ENCODE measurements around the gene FBXO11. TPM values are rescaled to one million over a fixed set of nuclear protein-coding genes. Genes with fewer than 3 reads are reported as not detected.

FBXO11 gene
- total and polyA plus RNA-seq, 10 of the 15 experiments (the other 5 are each of a cell fraction or from before 2014, with no cell fraction given), result 5.9 to 38.9 (median 22.5) TPM

DNA sequence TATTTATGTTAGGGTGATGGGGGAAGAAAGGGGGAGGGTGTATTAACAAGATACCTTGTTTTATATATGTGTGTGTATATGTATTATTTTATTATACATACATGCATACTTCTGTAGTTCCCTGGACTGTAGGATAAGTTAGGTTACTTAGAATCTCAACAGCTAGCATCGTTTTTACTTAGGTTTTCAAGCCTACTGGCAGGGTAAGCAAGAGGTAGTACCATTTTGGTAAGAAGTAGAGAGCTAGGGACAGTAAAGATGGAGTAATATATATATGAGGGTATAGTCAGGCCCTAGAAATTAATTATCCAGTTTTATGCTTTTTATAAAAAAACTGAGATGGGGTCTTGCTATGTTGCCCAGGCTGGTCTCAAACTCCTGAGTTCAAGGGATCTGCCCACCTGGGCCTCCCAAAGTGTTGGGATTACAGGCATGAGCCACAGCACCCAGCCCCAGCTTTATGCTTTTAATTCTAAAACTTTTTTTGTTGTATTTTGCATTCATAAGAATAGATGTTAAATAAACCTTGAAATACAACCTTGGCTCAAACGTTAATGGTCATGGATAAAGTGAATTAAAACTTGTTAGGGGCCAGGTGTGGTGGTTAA, 110.1 kb downstream of the FBXO11 start (continued):
- TF ChIP-seq, protein P1, sequence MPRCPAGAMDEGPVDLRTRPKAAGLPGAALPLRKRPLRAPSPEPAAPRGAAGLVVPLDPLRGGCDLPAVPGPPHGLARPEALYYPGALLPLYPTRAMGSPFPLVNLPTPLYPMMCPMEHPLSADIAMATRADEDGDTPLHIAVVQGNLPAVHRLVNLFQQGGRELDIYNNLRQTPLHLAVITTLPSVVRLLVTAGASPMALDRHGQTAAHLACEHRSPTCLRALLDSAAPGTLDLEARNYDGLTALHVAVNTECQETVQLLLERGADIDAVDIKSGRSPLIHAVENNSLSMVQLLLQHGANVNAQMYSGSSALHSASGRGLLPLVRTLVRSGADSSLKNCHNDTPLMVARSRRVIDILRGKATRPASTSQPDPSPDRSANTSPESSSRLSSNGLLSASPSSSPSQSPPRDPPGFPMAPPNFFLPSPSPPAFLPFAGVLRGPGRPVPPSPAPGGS (IDR thresholded peaks at IDR 0.05; ENCODE audit: borderline replicate concordance, insufficient read depth, low read depth, low read length, poor library complexity, severe bottlenecking), result no peak
- TF ChIP-seq RELB (IDR thresholded peaks at IDR 0.05; ENCODE audit: low read depth) (no peak), ELK1 (IDR thresholded peaks at IDR 0.05; ENCODE audit: low read depth, low read length) (no peak), CREB1 (IDR thresholded peaks at IDR 0.05; ENCODE audit: low read depth) (no peak), DPF2 (IDR thresholded peaks at IDR 0.05) (no peak), SIX5 (IDR thresholded peaks at IDR 0.05; ENCODE audit: low read depth, low read length, severe bottlenecking) (no peak), EZH2 (IDR thresholded peaks at IDR 0.05; ENCODE audit: borderline replicate concordance, control insufficient read depth, low read depth, low read length) (no peak), SREBF1 (IDR thresholded peaks at IDR 0.05; ENCODE audit: low read length) (no peak), WRNIP1 (IDR thresholded peaks at IDR 0.05; ENCODE audit: borderline replicate concordance, low read depth, low read length) (no peak)
- TF ChIP-seq, protein P2, sequence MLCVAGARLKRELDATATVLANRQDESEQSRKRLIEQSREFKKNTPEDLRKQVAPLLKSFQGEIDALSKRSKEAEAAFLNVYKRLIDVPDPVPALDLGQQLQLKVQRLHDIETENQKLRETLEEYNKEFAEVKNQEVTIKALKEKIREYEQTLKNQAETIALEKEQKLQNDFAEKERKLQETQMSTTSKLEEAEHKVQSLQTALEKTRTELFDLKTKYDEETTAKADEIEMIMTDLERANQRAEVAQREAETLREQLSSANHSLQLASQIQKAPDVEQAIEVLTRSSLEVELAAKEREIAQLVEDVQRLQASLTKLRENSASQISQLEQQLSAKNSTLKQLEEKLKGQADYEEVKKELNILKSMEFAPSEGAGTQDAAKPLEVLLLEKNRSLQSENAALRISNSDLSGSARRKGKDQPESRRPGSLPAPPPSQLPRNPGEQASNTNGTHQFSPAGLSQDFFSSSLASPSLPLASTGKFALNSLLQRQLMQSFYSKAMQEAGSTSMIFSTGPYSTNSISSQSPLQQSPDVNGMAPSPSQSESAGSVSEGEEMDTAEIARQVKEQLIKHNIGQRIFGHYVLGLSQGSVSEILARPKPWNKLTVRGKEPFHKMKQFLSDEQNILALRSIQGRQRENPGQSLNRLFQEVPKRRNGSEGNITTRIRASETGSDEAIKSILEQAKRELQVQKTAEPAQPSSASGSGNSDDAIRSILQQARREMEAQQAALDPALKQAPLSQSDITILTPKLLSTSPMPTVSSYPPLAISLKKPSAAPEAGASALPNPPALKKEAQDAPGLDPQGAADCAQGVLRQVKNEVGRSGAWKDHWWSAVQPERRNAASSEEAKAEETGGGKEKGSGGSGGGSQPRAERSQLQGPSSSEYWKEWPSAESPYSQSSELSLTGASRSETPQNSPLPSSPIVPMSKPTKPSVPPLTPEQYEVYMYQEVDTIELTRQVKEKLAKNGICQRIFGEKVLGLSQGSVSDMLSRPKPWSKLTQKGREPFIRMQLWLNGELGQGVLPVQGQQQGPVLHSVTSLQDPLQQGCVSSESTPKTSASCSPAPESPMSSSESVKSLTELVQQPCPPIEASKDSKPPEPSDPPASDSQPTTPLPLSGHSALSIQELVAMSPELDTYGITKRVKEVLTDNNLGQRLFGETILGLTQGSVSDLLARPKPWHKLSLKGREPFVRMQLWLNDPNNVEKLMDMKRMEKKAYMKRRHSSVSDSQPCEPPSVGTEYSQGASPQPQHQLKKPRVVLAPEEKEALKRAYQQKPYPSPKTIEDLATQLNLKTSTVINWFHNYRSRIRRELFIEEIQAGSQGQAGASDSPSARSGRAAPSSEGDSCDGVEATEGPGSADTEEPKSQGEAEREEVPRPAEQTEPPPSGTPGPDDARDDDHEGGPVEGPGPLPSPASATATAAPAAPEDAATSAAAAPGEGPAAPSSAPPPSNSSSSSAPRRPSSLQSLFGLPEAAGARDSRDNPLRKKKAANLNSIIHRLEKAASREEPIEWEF (IDR thresholded peaks at IDR 0.05; ENCODE audit: insufficient replicate concordance, low read depth, low read length), result no peak

Data from GM12878 (cell line).